Measurements from ENCODE around the gene PRR27. TPM values are rescaled to one million over a fixed set of nuclear protein-coding genes. Genes with fewer than 3 reads are reported as not detected.
A peak's percentile ranks its signal among the peaks of the same experiment; 100 is the strongest.

The PRR27 gene
- total RNA-seq, 1 donor from 2014 or later = not detected

DNA sequence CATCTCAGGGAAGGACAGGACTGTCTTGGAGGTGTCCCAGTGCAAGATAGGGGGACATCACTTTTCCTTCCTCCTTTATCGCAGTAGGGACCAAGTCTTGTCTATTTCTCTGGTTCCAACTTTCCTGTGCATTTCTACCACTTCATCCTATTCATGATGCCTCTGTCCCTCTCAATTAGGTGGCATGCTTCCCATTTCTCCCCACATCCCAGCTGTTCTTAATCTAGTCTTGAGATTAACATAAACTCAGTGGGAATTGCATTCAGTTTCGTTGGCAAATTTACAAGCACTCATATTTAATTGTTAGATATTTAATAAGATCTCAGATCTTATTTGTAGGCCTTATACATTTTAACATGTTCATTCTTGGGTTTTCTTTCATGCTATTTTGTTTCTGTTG lies 25.8 kb downstream of the PRR27 start:
- Histone ChIP-seq H3K4me1 (no peaks in the 10 kb centered on the region), H3K27ac (no peak overlapping the region), H3K9me3 (no peaks in the 10 kb centered on the region), H3K4me3 (no peak overlapping the region), H3K36me3 (no peaks in the 10 kb centered on the region), H3K27me3 (no peaks in the 10 kb centered on the region)
- DNase-seq (no peak), ATAC-seq (no peak)
- TF ChIP-seq CTCF (IDR thresholded peaks at IDR 0.05) = no peak
- intact Hi-C loops (cut with DNase I) = no loop called here

DNA sequence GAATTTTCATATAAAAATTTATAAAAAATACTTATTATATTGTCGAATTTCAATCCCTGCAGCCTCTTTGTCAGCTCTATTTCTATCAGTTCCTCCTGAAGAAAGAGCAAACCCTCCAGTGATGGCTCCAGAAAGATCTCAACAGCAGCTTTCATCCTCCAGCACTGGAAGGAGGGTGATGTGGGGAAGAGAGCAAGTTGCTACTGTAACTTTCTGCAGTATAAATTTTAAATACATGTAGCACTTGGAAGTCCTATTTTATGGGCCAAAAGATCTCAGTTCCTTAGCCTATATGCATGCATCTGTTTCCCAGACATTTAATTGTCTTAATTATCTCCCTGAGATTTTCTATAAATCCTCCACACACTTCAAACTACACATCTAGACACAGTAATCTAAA lies 27.8 kb downstream of the PRR27 start:
- H3K4me3 ChIP-seq = no peak overlapping the region
- H3K27me3 ChIP-seq = no peaks in the 10 kb centered on the region
- H3K9me3 ChIP-seq = no peaks in the 10 kb centered on the region
- TF ChIP-seq CTCF (IDR thresholded peaks at IDR 0.05) = no peak
- H3K36me3 ChIP-seq = no peaks in the 10 kb centered on the region
- H3K4me1 ChIP-seq = no peaks in the 10 kb centered on the region
- no peak overlapping the region for H3K27ac ChIP-seq
- intact Hi-C loops (cut with DNase I) = no loop called here
- ATAC-seq (no peak), DNase-seq (no peak)

GRCh38 chr4:70182517-70183167 lies 28.6 kb downstream of the PRR27 start:
- TF ChIP-seq CTCF (IDR thresholded peaks at IDR 0.05) = no peak
- no peak for ATAC-seq
- H3K9me3 ChIP-seq = no peaks in the 10 kb centered on the region
- no peak overlapping the region for H3K27ac ChIP-seq
- no peaks in the 10 kb centered on the region for H3K4me1 ChIP-seq
- no peaks in the 10 kb centered on the region for H3K27me3 ChIP-seq
- DNase-seq = no peak
- no peak overlapping the region for H3K4me3 ChIP-seq
- no peaks in the 10 kb centered on the region for H3K36me3 ChIP-seq
- intact Hi-C loops (cut with DNase I) = no loop called here

- intact Hi-C loops (cut with DNase I) = no loop called here
- Histone ChIP-seq H3K36me3 (no peaks in the 10 kb centered on the region), H3K27me3 (no peaks in the 10 kb centered on the region), H3K4me1 (no peaks in the 10 kb centered on the region), H3K27ac (no peak overlapping the region), H3K4me3 (no peak overlapping the region), H3K9me3 (no peaks in the 10 kb centered on the region)
- DNase-seq = no peak
- peak; percentile 69 for ATAC-seq
- TF ChIP-seq CTCF (IDR thresholded peaks at IDR 0.05) = peak; percentile 54
Measured at GRCh38 chr4:70183168-70183939, 29.3 kb downstream of the PRR27 start.

- intact Hi-C loops (cut with DNase I) = no loop called here
- Histone ChIP-seq H3K36me3 (no peaks in the 10 kb centered on the region), H3K4me1 (no peaks in the 10 kb centered on the region), H3K27ac (no peak overlapping the region), H3K9me3 (no peaks in the 10 kb centered on the region), H3K27me3 (no peaks in the 10 kb centered on the region), H3K4me3 (no peak overlapping the region)
- TF ChIP-seq CTCF (IDR thresholded peaks at IDR 0.05) = peak; percentile 3
- ATAC-seq (no peak), DNase-seq (no peak)
Measured at GRCh38 chr4:70183940-70184246, 29.9 kb downstream of the PRR27 start.
